GM21447 (cell line): Measurements from ENCODE around the gene GTF2I.
"Not testable (repeated sequence)": the region's sequence is repeated elsewhere in the genome, so short reads cannot be mapped to it uniquely, and the experiment has no call there.

ENCODE experiments used
- ATAC-seq: cut with Tn5 transposase; IDR thresholded peaks from one replicate; pipeline ENCODE4 v1.9.1; 2021; ENCODE audit not compliant: unreplicated experiment

Gene GTF2I

DNA sequence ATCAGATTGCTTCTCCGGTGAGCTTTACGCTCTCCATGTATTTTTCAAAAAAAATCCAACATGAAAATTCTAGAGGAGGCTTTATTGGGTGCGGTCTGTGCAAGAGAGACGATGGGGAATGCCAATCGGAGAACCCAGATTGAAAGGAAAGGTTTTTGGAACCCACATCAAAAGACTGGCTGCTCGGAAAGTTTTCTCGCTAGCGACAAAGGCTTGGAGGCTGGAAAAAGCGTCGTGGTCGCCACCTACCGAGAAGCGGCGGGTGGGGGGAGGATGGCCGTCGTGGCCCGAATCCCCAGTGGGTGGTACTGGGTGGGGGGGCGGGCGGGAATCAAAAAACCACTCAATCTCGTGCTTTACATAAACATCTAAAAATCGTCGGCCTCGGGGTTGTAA, 1.1 kb upstream of the GTF2I start:
- no peak for ATAC-seq

DNA sequence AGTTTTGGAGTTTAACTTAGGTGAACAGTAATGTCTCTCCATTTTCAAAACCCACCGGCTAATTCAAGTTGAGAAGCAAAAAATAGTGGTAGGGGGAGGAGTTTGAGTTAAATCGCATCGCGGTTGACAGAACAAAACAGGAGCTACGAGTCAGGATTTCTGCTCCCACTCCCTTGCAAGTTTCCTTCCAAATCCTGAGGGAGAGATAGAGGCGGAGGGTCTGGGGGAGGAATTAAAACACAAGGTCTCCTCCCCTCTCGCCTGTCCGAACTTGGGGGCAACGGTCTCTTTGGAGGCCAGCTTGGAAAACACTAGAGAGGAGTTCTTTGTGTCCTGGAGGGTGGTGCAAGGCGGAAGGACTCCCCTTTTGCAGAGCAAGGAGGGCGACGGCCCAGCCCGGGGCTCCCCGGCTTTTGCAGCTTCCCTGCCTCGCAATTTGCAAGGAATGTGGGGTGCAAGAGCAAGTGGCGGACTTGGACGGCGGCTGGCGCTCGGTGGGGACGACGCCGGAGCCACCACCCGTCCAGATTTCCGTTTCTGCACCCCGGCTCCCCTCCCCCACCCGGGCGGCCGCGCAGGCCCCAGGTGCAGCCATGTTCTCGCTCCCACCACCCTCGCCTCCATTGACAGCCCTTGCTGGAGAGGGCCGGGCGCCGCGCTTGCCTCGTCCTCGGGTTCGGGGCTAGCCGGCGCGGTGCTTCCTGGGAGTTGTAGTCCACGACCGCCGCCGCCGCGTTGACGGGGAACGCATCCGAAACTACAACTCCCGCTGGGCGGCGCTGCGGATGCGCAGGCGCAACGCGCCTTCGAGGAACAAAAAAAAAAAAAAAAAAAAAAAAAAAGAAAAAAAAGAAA, 454 bp upstream of the GTF2I start:
- ATAC-seq = peak; percentile 53

DNA sequence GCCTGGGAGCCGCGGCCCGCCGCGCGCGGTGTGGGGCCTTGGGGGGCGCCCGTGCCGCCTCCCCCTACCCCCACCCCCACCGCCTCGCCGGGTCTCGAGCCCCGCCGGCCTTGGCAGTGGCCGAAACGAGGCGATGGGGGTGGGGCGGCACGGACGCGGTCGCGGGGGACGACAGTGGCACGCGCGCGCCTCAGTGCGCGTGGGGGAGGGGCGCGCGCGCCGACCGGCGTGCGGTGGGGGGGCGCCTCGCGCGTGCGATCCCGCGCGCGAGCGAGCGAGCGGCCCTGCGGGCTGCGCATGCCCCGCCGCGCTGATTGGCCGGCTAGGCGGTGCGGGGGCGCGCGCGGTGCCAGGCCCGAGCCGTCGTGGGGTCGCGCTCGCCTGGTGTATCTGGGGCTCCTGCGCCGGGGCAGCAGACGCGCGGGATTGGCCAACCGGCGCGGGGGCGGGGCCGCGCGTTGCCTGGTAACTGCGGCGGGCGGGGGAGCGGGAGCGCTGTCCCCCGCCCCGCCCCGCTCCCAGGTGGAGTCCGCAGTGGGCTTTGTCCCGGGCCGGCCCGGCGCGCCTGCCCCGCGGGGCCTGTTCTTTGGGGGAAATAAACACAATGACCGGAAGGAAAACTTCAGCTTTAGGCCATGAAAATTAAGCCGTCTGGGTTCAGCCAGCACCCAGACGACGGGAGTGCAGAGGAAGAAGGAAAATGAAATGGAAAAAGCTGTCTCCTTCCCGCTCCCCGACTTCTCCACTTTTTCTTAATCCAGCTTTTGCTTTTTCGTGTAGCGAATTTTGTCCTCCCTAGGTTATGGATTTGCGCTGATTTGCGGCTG, 873 bp downstream of the GTF2I start:
- ATAC-seq = peak; percentile 31

DNA sequence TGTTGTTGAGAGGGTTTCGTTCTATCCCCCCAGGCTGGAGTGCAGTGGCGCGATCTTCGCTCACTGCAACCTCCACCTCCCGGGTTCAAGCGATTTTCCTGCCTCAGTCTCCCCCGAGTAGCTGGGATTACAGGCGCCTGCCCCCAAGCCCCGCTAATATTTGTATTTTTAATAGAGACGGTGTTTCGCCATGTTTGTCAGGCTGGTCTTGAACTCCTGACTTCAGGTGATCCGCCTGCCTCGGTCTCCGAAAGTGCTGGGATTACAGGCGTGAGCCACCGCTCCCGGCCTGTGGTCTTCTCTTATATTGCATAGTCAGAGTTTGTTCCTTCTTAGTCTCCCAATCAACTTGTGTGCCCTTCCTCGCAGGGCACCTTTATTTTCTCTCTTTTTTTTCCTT, 2.7 kb downstream of the GTF2I start:
- ATAC-seq = not testable (repeated sequence)

DNA sequence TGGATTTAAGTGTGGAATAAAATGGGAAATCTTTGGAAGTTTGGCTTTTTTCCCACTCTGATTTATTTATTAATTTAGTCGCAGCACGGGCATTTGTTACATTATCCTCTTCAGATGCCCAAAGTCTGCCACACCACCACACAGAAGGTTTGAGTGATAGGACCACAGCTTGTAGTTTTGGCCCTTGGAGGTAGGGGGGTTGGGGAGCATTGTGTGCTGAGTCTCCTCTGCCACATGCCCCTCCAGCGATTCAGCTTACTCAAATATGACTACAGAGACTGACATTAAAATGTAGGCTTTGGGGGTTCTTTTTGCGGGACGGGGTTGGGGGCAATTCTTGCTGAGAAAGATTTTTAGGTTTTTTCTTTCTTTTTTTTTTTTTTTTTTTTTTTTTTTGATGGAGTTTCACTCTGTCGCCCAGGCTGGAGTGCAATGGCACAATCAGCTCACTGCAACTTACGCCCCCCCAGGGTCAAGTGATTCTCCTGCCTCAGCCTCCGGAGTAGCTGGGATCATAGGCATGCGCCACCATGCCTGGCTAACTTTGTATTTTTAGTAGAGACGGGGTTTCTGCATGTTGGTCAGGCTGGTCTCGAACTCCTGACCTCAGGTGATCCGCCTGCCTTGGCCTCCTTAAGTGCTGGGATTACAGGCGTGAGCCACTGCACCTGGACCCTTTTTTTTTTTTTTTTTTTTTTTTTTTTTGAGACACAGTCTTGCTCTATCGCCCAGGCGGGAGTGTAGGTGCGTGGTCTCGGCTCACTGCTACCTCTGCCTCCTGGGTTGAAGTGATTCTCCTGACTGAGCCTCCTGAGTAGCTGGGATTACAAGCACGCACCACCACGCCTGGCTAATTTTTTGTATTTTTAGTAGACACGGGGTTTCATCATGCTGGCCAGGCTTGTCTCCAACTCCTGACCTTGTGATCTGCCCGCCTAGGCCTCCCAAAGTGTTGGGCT, 4.6 kb downstream of the GTF2I start:
- ATAC-seq = not testable (repeated sequence)

DNA sequence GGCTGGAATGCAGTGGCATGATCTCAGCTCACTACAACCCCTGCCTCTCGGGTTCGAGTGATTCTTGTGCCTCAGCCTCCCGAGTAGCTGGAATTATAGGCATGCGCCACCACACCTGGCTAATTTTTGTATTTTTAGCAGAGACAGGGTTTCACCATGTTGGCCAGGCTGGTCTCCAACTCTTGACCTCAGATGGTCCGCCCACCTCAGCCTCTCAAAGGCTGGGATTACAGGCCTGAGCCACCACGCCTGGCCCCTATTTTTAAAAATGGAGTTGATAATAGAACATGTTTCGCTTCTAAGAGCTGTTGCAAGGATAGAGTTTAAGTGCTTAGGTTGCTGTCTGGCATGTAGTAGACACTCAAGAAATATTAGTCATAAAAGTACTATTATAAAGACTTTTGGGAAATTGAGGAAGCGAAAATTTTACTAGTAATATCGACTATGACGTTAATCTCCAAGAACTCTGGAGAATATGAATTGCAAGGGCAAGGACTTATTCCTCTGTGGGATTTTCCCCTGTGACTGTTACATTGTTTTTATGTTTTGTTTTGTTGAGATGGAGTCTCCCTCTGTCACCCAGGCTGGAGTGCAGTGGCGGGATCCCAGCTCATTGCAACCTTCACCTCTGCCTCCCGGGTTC, 7.9 kb downstream of the GTF2I start:
- no peak for ATAC-seq

DNA sequence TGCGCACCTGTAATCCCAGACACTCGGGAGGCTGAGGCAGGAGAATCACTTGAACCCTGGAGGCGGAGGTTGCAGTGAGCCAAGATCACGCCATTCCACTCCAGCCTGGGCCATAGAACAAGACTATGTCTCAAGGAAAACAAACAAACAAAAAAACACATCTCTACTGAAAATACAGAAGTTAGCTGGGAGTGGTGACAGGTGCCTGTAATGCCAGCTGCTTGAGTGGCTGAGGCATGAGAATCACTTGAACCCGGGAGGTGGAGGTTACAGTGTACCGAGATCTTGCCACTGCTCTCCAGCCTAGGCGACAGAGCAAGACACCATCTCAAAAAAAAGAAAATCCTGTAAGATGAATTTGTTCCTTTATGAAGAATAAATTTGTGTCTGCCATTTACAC, 9.5 kb downstream of the GTF2I start:
- ATAC-seq = not testable (repeated sequence)

DNA sequence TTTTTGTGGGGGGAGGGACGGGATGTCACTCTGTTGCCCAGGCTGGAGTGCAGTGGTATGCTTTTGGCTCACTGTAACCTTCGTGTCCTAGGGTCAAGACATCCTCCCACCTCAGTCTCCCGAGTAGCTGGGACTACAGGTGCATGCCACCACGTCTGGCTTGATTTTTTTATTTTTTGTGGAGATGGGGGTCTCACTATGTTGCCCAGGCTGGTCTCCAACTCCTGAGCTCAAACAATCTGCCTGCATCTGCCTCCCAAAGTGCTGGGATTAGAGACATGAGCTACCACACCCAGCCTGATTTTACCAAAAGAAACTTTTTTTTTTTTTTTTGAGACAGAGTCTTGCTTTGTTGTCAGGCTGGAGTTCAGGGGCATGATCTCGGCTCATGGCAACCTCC, 10.0 kb downstream of the GTF2I start:
- not testable (repeated sequence) for ATAC-seq

DNA sequence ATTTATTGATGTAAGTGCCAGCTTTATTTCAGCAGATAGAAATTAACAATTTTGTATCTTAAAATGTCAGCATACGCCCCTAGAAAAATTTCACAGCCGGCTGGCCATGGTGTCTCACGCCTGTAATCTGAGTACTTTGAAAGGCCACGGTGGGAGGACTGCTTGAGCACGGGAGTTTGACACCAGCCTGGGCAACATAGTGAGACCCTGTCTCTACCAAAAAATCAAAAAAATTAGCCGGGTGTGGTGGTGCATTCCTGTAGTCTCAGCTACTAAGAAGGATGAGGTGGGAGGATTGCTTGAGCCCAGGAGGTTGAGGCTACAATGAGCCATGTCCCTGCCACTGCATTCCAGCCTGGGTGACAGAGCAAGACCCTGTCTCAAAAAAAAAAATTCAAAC, 14.1 kb downstream of the GTF2I start:
- ATAC-seq = no peak

DNA sequence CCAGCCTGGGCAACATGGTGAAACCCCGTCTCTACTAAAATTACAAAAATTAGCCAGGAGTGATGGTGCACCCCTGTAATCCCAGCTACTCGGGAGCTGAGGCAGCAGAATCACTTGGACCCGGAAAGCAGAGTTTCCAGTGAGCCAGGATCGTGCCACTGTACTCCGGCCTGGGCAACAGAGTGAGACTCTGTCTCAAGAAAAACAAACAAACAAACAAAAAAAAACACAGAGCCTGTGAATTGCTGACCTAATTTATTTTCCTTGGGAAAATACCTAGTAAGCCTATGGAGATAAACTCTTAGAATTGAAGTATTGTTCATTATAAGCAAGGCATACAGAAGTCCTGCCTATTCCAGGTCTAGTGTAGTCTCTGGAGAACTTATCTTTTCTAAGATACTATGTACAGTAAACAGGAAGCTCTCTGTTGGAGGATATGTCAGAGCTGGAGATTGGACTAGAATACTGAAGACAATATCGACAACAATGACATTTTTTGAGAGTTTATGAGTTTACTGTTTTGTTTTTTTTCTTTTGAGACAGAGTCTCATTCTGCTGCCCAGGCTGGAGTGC, 14.9 kb downstream of the GTF2I start:
- no peak for ATAC-seq

DNA sequence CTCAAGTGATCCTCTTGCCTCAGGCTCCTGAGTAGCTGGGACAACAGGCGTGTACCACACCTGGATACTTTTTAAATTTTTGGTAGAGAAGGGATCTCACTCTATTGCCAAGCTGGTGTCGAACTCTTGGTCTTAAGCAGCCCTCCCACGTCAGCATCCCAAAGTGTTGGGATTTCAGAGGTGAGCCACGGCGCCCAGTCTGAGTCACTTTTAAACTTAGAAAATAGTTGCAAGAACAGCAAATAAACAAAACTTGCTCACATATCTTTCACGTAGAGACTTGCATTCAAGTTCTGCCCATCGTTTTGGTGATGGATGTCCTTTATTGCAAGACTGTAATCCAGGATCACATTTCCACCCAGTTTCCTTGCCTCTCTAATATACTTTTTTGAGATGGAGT, 16.6 kb downstream of the GTF2I start:
- ATAC-seq = no peak

DNA sequence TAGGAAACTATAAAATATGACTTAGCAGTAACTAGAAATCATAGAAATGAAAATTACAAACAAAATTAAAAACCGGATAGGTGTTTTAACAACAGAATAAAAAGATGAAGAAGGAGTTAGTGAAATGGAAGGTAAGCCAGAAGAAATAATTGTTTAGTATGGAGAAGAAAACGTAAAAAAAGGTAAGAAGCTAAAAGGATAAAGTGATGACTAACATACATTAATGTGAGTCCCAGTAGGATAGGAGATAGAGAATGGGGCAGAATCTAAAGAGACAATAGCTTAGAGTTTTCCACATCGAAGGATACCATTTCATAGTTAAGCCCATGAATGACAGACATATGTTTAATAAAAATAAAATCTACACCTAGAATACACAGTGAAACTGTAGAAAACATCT, 25.3 kb downstream of the GTF2I start:
- no peak for ATAC-seq

DNA sequence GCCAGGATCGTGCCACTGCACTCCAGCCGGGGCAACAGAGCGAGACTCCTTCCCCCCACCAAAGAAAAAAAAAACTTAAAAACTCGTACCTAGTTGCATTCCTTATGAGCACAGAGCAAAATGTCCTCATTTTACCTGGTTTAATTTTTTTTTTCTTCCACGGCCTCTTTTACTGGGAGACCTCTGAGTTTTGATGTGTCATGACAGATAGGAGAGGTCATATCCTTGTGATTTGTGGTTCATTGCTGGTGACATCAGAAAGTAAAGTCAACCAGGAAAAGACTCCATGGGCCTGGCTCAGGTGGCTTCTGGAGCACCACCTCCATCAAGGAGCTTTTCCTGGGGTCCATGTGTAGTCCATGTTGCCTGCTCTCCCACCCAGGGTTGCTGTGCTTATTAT, 26.3 kb downstream of the GTF2I start:
- ATAC-seq = no peak

DNA sequence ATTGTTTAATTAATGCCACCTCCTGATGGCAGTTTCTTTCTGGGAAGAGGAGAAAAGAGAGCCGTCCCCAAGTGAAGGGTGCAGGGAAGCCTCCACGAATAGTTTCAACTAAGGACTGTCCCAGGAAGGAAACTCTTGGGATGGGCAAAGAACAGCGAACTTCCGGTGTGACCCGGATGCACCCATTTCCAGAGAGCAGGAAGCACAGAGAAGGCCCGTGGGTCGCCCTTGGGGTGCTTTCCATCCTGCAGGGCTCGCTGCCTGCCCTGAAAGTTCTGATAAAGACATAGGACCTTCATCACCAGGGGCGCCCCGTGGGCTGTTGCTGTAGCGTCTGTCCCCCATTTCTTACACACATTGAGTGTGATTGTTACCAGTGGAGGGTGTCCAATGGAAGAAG, 27.0 kb downstream of the GTF2I start:
- ATAC-seq = no peak

DNA sequence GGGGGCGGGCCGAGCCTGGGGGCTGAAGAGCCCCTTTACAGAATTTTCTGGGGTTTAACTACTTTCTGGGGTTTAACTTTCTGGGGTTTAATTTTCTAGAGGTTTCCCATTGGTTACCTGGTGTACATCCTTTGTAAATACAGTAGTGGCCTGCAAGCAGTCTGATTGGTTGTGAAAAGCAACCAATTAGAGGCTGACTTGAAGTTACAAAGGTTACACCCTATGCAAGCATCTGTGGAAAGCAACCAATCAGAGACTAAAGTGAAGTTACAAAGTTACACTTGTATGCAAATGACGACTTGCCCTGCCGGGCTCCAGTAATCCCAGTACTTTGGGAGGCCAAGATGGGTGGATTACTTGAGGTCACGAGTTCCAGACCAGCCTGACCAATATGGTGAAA, 27.4 kb downstream of the GTF2I start:
- no peak for ATAC-seq

DNA sequence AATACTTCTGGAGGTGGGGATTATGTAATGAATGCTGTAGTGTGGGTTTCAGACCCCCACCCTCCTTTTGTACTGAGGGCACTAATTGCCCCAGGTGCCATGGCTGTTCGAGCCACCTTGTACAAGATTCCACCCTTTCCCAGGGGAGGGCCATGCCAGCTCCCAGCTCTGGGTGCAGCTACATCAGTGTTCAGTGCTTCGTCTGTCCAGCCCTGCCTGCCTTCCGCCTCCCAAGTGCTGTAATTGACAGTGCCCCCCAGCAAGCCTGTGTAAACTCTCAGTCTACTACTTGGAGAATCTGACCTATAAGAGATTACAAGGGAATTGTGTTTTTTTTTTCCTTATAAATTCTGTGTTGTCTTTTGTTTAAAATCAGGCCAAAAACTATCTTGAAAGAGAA, 33.0 kb downstream of the GTF2I start:
- no peak for ATAC-seq

DNA sequence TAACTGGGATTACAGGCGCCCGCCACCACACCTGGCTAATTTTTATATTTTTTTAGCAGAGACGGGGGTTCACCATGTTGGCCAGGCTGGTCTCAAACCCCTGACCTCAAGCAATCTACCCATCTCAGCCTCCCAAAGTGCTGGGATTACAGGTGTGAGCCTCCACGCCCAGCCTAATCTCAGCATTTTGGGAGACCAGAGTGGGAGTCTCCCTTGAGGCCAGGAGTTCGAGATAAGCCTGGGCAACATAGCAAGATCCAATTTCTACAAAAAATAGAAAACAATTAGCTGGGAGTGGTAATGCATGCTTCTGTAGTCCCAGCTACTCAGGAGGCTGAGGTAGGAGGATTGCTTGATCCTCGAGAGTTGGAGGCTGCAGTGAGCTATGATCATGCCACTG, 46.9 kb downstream of the GTF2I start:
- ATAC-seq = not testable (repeated sequence)

DNA sequence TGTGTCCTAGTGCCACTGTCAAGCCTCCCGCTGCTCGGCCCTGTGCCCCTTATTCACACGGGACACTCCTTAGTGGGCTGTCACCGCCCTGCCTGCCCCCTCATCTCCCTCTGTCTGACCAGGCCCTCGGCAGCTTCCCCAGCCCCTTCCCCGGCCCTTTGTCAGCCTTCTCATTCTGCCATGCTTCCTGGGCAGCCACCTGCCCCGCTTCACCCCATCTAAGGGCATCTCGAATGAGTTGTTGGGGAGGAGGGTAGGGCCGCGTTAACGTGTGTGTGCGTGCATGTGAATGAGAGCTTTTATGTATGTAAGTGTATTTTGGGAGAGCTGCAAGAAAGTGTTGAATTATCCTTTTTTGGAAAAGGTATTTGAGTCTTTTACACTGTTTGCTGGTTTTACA, 49.7 kb downstream of the GTF2I start:
- ATAC-seq = no peak

DNA sequence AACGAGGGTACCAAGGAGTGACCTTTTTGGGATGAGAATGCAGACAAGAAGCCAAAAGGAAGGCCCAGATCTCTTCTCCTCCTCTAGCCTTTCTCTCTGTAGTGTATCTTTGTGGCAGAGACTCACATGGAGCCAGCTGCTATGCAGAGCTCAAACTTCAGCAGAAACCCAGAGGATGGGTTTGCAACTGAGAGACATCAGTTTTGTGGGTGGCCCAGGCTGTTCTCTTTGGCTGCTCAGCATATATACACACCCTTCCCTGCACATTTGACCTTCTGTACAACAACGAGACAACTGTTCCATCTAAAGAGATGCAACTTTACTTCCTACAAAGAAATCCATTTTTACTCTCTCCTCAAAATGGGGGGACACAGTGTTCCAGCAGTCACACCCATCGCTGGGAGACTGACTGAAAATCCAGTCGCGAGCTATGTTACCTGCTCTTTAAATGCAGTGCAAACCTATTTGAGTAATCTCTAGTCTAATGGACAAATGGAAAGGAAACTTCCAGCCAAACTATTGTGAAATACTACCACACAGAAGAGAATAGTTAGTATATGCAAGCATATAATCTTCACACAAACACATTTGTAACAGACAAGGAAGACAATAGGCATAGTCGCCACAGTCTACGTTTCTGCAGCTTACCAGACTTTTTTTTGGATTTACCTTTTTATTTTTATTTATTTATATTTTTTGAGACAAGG, 51.2 kb downstream of the GTF2I start:
- no peak for ATAC-seq
